ENCODE measurements around the gene WDR49. TPM values are rescaled to one million over a fixed set of nuclear protein-coding genes. Genes with fewer than 3 reads are reported as not detected.

Gene WDR49
- total and polyA plus RNA-seq, 10 of the 15 experiments (the other 5 are each of a cell fraction or from before 2014, with no cell fraction given), result 0.05 to 0.15 TPM; not detected in 8

- Histone ChIP-seq H2AFZ (ENCODE audit: control insufficient read depth, low read depth, low read length) (no peak overlapping the region), H4K20me1 (ENCODE audit: control insufficient read depth, insufficient read depth) (no peaks in the 10 kb centered on the region), H3K27me3 (replicated peaks in 1 of 2; ENCODE audit: control insufficient read depth in 2 of 2, insufficient read depth in 2 of 2, low read length in 1 of 2) (no peaks in the 10 kb centered on the region; a peak in 1 of 4 replicates), H3K36me3 (ENCODE audit: control insufficient read depth in 2 of 2, insufficient read depth in 2 of 2, low read length in 1 of 2) (no peaks in the 10 kb centered on the region), H3K79me2 (ENCODE audit: control insufficient read depth, insufficient read depth, low read length) (no peaks in the 10 kb centered on the region), H3K4me1 (ENCODE audit: control insufficient read depth, insufficient read depth, low read length) (no peaks in the 10 kb centered on the region), H3K4me2 (ENCODE audit: control insufficient read depth, insufficient read depth) (no peak overlapping the region), H3K27ac (ENCODE audit: control insufficient read depth, insufficient read depth) (no peak overlapping the region), H3K9ac (ENCODE audit: control insufficient read depth, insufficient read depth, low read length) (no peak overlapping the region), H3K9me3 (replicated peaks; ENCODE audit: control insufficient read depth, insufficient read depth, low read length) (no peaks in the 10 kb centered on the region), H3K4me3 (no peak overlapping the region)
- CTCF ChIA-PET, result no interaction called here
- BruUV-seq (replicated peaks), result no TSS peak
- FAIRE-seq (no peak), DNase-seq (ENCODE audit: low read depth, low spot score) (no peak), ATAC-seq (no peak)
- WGBS (ENCODE audit: insufficient coverage, insufficient replicate concordance, low lambda C conversion rate, missing lambda C conversion rate), result 0% methylated on average over 1 of the region's 1 CpG
- TF ChIP-seq RAD21 (IDR thresholded peaks at IDR 0.05; ENCODE audit: insufficient read depth, low read depth, low read length), result no peak
- no peak for TF ChIP-seq SP1 (IDR thresholded peaks at IDR 0.05; ENCODE audit: low read depth, low read length)
- no peak for TF ChIP-seq NFYA (IDR thresholded peaks at IDR 0.05; ENCODE audit: borderline replicate concordance, low read depth, low read length)
- no peak for TF ChIP-seq ATF3 (IDR thresholded peaks at IDR 0.05; ENCODE audit: borderline replicate concordance, extremely low read depth, low read depth, low read length)
- no peak for TF ChIP-seq MTA3 (IDR thresholded peaks at IDR 0.05; ENCODE audit: borderline replicate concordance, low read length)
- no peak for TF ChIP-seq PBX3 (IDR thresholded peaks at IDR 0.05; ENCODE audit: insufficient replicate concordance, low read depth, low read length)
- TF ChIP-seq MEF2B (IDR thresholded peaks at IDR 0.05; ENCODE audit: partially characterized antibody, poor library complexity, severe bottlenecking), result no peak
- TF ChIP-seq E4F1 (IDR thresholded peaks at IDR 0.05; ENCODE audit: borderline replicate concordance, partially characterized antibody), result no peak
- no peak for TF ChIP-seq HDAC2 (IDR thresholded peaks at IDR 0.05)
- TF ChIP-seq MYC (IDR thresholded peaks at IDR 0.05; ENCODE audit: insufficient read depth, insufficient read length, insufficient replicate concordance, low read length, severe bottlenecking), result no peak
- SMC1A ChIA-PET (ENCODE audit: uncharacterized antibody, unreplicated experiment), result no interaction called here
- intact Hi-C loops (cut with micrococcal nuclease; ENCODE audit: unreplicated experiment), result no loop called here
- RAD21 ChIA-PET (ENCODE audit: unreplicated experiment), result no interaction called here
- in situ Hi-C loops (cut with MboI), result no loop called here
- POLR2A ChIA-PET, result no interaction called here
Observed at GRCh38 chr3:167451282-167451681, 202.5 kb downstream of the WDR49 start.
